GM18909 (cell line): Measurements from ENCODE around the gene PLCH1.

Experiments
- ATAC-seq: cut with Tn5 transposase; IDR thresholded peaks from one replicate; pipeline ENCODE4 v1.9.1; 2021; ENCODE audit warnings: mild to moderate bottlenecking; ENCODE audit not compliant: unreplicated experiment, poor library complexity

The PLCH1 gene

DNA sequence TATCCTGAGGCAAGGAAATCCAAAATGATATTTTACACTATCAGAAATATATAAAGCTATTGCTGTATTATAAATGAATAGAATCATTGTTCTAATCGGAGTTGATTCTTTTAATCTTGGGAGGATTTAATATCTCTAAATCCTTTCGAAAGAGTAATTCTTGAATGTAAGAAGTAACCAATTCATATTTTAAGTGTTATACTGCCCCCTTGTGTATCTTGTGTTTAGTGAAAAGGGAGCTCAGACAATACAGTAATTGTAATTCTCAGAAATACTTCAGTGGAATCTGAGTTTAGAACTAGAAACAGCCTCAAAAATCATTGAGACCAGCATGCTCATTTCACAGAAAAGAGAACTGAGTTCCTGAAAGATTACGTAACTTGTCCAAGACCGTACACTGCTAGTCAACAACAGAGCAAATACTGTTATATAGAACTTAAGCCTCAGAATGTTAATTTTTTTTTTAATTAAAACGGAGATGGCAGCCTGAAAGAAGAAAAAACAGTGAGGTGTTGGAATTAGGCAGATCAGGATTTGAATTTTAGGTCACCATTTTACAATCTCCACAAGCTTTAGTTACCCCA, 42.9 kb downstream of the PLCH1 start:
- ATAC-seq: no peak

DNA sequence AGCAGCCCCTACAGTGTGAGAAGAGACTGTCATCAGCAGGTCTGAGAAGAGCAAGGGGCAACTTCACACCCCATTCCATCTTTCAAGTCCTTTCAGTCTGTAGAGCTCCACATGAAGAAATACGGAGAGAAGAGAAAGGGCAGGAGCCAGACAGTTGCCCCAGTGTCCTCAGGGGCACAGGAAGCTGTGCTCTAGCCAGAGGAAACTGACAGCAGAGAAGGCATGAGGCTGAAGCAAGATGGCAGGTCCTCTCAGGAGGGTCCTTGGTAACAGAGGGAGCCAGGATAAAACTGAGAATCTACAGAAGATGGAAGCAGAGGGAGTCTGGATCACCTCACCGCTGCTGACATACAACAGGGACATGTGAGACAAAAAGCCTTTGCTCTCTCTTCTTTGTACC, 47.3 kb downstream of the PLCH1 start:
- no peak for ATAC-seq

GRCh38 chr3:155690921-155691320, 54.0 kb downstream of the PLCH1 start:
- ATAC-seq: no peak

DNA sequence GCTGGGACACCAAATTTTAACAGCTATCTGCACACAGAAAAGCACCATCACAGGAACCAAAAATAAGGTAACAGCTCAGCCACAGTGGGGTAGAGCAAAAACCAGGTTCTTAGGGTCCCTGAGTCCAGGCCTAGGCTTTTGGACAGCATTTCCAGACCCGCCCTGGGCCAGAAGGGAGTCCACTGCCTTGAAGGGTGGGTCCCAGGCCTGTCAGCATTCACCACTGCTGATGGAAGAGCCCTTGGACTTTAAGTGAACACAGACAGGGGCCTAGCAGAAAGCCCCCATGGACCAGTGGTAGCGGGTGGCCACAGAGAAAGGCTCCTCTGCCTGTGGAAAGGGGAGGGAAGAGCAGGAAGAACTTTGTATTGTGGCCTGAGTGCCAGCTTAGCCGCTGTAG, 56.4 kb downstream of the PLCH1 start:
- no peak for ATAC-seq

DNA sequence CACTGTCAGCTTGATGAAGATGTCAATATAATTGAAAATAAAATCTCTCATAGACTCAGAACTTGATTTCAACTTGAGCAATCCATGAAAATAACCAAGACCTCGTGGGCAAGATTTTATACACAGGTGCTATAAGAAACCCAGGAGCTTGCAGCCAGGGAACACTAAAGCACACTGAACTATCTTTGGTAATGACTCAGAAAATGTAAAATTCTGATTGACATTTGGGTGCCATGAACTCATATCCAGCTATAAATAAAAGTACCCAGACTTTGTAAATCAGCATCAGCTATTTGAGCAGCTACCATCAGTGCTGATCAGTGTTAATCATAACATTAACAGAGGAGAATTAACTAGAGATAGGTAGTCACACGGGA, 61.5 kb downstream of the PLCH1 start:
- no peak for ATAC-seq

- no peak for ATAC-seq
Measured at GRCh38 chr3:155682426-155683343, 62.2 kb downstream of the PLCH1 start.

GRCh38 chr3:155676252-155676981, 68.5 kb downstream of the PLCH1 start:
- ATAC-seq: no peak

GRCh38 chr3:155675094-155675493, 69.8 kb downstream of the PLCH1 start:
- ATAC-seq: no peak

DNA sequence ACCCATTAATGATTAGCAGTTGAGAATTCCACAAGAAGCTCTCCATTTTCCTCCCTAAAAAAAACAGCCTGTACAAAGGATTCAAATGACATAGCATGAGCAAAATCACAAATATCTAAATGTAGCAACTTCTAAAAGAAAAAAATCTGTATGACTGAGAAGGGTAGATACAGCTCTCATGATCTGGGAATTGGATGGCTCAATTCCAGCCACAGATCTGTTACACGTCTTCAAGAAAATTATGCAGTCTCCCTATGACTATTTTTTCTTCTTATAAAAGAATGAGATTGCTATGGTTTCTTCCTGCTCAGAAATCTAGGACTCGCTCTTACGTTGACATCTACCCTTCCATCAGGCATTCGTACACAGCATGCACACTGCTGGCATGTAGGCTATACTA, 71.5 kb downstream of the PLCH1 start:
- no peak for ATAC-seq

DNA sequence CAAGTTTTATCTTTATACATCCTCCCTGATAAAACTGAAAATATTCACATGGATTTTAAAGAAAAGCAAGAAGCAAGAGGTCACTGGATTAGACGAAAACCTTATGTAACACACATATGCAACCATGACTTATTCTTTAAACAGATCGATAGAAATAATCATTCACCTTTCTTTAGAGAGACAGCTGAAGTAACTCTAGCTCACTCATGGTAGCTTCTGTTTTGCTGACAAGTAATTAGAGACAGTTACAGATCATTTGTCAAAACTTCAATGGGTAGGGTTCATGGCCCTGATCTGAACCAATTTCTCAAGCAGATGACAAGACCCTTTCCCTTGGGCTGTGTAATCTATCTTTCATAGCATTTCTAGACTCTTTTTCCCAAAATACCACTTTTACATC, 74.5 kb downstream of the PLCH1 start:
- ATAC-seq: no peak

DNA sequence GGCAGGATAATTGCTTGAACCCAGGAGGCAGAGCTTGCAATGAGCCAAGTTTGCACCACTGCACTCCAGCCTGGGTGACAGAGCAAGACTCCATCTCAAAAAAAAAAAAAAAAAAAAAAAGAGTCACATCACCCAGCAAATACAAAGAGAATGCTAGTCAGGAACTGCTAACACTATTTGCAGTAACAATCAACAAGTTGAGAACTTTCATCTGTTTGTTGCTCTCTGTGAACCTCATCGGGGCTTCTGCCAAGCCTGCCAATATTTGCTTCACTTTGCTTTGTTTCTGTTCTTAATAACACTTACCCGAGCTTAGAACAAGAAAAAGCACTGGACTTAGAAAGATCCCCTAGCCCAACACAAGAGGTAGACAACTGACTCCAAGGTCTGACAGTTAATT, 76.9 kb downstream of the PLCH1 start:
- no peak for ATAC-seq

GRCh38 chr3:155664925-155665695, 79.8 kb downstream of the PLCH1 start:
- no peak for ATAC-seq

DNA sequence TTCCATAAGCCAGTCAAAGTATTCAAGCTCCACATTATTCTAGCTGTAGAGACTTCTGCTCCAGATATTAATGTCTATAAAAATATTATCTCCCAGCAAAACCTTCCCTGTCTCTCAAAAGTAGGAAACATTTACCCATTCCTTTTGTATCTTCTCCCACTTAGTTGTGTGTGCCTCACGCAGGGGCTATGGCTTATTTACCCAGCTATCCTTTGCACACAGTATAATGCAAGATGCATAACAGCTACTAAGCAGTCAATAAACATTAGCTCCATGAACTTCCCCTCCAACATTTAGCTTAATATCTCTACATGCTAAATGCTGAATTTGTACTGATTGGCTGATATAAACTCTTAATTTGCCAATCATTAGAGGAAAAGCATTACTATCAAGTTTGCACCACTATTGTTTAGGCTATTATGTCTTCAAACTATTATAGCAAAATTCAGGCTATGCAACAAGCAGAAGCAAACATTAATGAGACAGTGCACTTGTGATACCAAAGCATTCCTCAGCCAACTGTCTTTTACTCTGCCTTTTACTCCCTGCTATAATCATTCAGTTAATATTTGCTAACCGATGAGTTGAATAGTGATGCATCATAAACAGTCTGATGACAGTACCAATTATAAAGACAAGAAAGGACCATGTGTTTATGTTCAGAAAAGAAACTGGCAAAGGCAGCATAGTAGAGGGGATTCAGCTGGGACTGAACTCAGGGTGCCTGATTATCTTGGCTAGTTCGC, 81.2 kb downstream of the PLCH1 start:
- ATAC-seq: no peak

GRCh38 chr3:155661760-155662159, 83.1 kb downstream of the PLCH1 start:
- ATAC-seq: no peak

- ATAC-seq: no peak
Measured at GRCh38 chr3:155661042-155661441, 83.8 kb downstream of the PLCH1 start.

- ATAC-seq: no peak
Measured at GRCh38 chr3:155658671-155659261, 86.1 kb downstream of the PLCH1 start.

DNA sequence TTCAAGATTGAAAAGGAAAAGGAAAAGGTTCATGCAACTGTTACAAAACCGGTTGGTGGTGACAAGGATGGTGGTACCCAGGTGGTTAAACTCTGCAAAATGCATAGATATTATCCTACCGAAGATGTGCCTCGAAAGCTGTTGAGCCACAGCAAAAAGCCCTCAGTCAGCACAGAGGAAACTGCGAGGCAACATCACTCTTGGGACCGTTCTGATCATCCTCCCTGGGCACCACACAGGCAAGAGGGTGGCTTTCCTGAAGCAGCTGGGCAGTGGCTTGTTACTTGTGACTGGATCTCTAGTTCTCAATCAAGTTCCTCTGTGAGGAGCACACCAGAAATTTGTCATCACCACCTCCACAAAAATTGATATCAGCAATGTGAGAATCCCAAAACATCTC, 86.9 kb downstream of the PLCH1 start:
- ATAC-seq: no peak

DNA sequence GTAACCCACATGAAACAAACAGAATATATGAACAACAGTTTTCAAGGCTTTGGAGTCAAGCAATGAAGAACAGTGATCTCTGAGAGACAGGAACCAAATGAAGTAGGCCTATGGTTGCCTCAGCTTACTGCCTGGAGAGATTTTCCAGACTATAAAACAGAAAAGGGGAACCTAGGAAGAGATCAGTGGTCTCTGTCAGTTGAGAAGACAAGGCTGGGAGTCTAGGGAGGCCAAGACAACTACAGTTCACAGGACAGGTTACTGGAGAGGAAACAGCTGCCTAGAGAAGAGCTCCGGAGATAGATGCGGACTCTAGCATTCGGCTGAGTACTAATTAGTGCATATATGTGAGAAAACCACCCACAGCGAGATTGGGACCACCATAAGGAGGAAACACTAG, 87.7 kb downstream of the PLCH1 start:
- ATAC-seq: no peak

- ATAC-seq: no peak
Measured at GRCh38 chr3:155656466-155656865, 88.4 kb downstream of the PLCH1 start.
